ENCODE data around the gene EFCAB5.
"Not testable (repeated sequence)": the region's sequence is repeated elsewhere in the genome, so short reads cannot be mapped to it uniquely, and the experiment has no call there.

The EFCAB5 gene

GRCh38 chr17:30124273-30124796 lies 182.9 kb downstream of the EFCAB5 start:
- DNase-seq = no peak
- in situ Hi-C loops (cut with MboI; ENCODE audit: low pct_unique_long_range_greater_than_20kb, low sequenced_read_pairs) = no loop called here

- DNase-seq = no peak
- in situ Hi-C loops (cut with MboI; ENCODE audit: low pct_unique_long_range_greater_than_20kb, low sequenced_read_pairs) = no loop called here
Observed at GRCh38 chr17:30130121-30130520, 188.7 kb downstream of the EFCAB5 start.

GRCh38 chr17:30132615-30133014 lies 191.2 kb downstream of the EFCAB5 start:
- no peak for DNase-seq
- in situ Hi-C loops (cut with MboI; ENCODE audit: low pct_unique_long_range_greater_than_20kb, low sequenced_read_pairs) = no loop called here

- no peak for DNase-seq
- in situ Hi-C loops (cut with MboI; ENCODE audit: low pct_unique_long_range_greater_than_20kb, low sequenced_read_pairs) = no loop called here
Observed at GRCh38 chr17:30133197-30133596, 191.8 kb downstream of the EFCAB5 start.

GRCh38 chr17:30134551-30134950 lies 193.1 kb downstream of the EFCAB5 start:
- in situ Hi-C loops (cut with MboI; ENCODE audit: low pct_unique_long_range_greater_than_20kb, low sequenced_read_pairs) = no loop called here
- no peak for DNase-seq

GRCh38 chr17:30137158-30137557 lies 195.7 kb downstream of the EFCAB5 start:
- in situ Hi-C loops (cut with MboI; ENCODE audit: low pct_unique_long_range_greater_than_20kb, low sequenced_read_pairs) = no loop called here
- no peak for DNase-seq

GRCh38 chr17:30147860-30148259 lies 206.4 kb downstream of the EFCAB5 start:
- not testable (repeated sequence) for DNase-seq

GRCh38 chr17:30148376-30148775 lies 206.9 kb downstream of the EFCAB5 start:
- in situ Hi-C loops (cut with MboI; ENCODE audit: low pct_unique_long_range_greater_than_20kb, low sequenced_read_pairs) = no loop called here
- DNase-seq = no peak

More at GRCh38 chr17:30147860-30148259, 206.4 kb downstream of the EFCAB5 start:
- in situ Hi-C loops (cut with MboI; ENCODE audit: low pct_unique_long_range_greater_than_20kb, low sequenced_read_pairs) = not testable (repeated sequence)

GRCh38 chr17:30151471-30151870 lies 210.0 kb downstream of the EFCAB5 start:
- in situ Hi-C loops (cut with MboI; ENCODE audit: low pct_unique_long_range_greater_than_20kb, low sequenced_read_pairs) = no loop called here
- DNase-seq = no peak

- in situ Hi-C loops (cut with MboI; ENCODE audit: low pct_unique_long_range_greater_than_20kb, low sequenced_read_pairs) = no loop called here
Observed at GRCh38 chr17:30153463-30153862, 212.0 kb downstream of the EFCAB5 start.

GRCh38 chr17:30155389-30155788 lies 214.0 kb downstream of the EFCAB5 start:
- DNase-seq = no peak
- in situ Hi-C loops (cut with MboI; ENCODE audit: low pct_unique_long_range_greater_than_20kb, low sequenced_read_pairs) = no loop called here

More at GRCh38 chr17:30153463-30153862, 212.0 kb downstream of the EFCAB5 start:
- DNase-seq = no peak
